ENCODE data around the gene SCAF8.

SCAF8 gene

DNA sequence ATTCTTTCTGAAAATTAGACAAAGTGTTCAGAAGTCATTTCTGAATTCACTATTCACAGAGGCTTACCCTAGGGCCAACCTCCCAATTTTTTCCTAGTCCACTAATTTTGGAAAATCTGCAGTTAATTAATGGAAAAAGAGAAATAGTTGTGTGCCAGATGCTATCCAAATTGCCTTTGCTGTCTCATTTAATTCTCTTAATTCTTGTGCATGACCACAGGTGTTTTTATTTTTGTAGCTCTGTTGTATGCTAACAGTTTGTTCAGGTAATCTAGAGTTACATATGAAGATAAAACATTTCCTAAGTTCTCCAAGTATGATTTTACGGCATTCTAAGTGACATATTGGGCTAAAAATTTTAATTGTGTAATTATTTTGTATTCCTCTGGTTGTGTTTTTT, 96.8 kb downstream of the SCAF8 start:
- Histone ChIP-seq H3K9me3 (no peaks in the 10 kb centered on the region), H3K36me3 (peaks cover 73% of the 10 kb centered on the region), H3K27me3 (no peaks in the 10 kb centered on the region), H3K27ac (no peak overlapping the region), H3K4me1 (ENCODE audit: control insufficient read depth in 1 of 2, insufficient read depth in 1 of 2, low read depth in 1 of 2, low read length in 1 of 2) (no peaks in the 10 kb centered on the region), H3K4me3 (ENCODE audit: low read depth in 1 of 2, low read length in 1 of 2) (no peak overlapping the region)
- no peak for TF ChIP-seq CTCF (IDR thresholded peaks at IDR 0.05)

DNA sequence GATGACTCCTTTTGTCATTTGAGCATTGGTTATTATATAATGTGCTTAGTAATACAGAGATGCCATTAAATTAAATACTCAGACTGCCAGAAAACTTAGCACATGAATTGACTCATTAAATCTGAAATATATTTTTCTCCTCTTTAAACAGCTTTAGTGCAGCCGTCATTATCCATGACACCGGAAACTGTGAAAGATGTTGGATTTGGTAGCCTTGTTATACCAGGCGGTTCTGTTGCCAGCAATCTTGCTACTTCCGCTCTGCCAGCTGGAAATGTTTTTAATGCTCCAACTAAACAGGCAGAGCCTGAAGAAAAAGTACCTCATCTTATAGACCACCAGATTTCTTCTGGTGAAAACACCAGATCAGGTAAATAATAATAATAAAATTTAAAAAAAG, 97.6 kb downstream of the SCAF8 start:
- no peak for TF ChIP-seq CTCF (IDR thresholded peaks at IDR 0.05)
- no peaks in the 10 kb centered on the region for H3K27me3 ChIP-seq
- no peaks in the 10 kb centered on the region for H3K4me1 ChIP-seq (ENCODE audit: control insufficient read depth in 1 of 2, insufficient read depth in 1 of 2, low read depth in 1 of 2, low read length in 1 of 2)
- H3K27ac ChIP-seq = no peak overlapping the region
- H3K36me3 ChIP-seq = peaks cover 67% of the 10 kb centered on the region
- H3K9me3 ChIP-seq = no peaks in the 10 kb centered on the region
- H3K4me3 ChIP-seq (ENCODE audit: low read depth in 1 of 2, low read length in 1 of 2) = no peak overlapping the region

DNA sequence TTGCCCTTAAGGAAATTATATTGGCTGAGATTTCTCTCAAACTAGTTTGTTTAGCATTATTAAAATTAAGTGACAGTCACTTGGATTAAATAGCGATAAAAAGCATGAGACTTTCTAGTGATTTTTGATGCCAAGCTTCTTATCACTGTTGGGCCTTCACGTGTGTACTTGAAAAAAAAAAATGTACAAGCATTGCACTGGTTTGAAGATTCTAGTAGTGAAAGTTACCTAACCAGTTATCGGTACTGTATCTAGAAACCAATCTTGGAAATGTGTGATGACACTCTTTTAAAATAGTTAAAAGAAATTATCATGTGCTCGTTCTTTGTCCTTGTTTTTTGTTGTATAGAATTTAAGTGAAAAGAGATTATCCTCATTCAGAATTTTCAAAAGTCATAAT, 102.1 kb downstream of the SCAF8 start:
- H3K27ac ChIP-seq = no peak overlapping the region
- H3K4me3 ChIP-seq (ENCODE audit: low read depth in 1 of 2, low read length in 1 of 2) = no peak overlapping the region
- H3K9me3 ChIP-seq = no peaks in the 10 kb centered on the region
- no peaks in the 10 kb centered on the region for H3K4me1 ChIP-seq (ENCODE audit: control insufficient read depth in 1 of 2, insufficient read depth in 1 of 2, low read depth in 1 of 2, low read length in 1 of 2)
- no peak for TF ChIP-seq CTCF (IDR thresholded peaks at IDR 0.05)
- peaks cover 38% of the 10 kb centered on the region for H3K36me3 ChIP-seq
- H3K27me3 ChIP-seq = no peaks in the 10 kb centered on the region

DNA sequence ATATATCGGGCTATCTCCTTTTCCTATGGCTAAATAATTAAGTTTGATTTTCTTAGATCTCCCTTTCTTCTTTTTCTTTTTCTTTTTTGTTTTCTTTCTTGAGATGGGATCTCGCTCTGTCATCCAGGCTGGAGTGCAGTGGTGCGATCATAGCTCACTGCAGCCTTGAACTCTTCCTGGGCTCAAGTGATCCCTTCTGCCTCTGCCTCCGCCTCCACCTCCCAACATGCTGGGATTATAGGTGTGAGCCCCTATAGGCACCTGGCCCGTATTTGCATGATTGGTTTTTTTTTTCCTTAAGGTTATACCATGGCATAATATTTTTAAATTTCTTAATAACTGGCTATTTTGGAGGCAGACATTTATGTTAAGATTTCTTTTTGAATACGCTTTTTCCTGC, 106.3 kb downstream of the SCAF8 start:
- Histone ChIP-seq H3K36me3 (peaks cover under 1% of the 10 kb centered on the region), H3K9me3 (no peaks in the 10 kb centered on the region), H3K27ac (no peak overlapping the region), H3K4me3 (ENCODE audit: low read depth in 1 of 2, low read length in 1 of 2) (no peak overlapping the region), H3K4me1 (ENCODE audit: control insufficient read depth in 1 of 2, insufficient read depth in 1 of 2, low read depth in 1 of 2, low read length in 1 of 2) (no peaks in the 10 kb centered on the region), H3K27me3 (no peaks in the 10 kb centered on the region)
- no peak for TF ChIP-seq CTCF (IDR thresholded peaks at IDR 0.05)

GRCh38 chr6:154840363-154840762, 107.1 kb downstream of the SCAF8 start:
- Histone ChIP-seq H3K4me1 (ENCODE audit: control insufficient read depth in 1 of 2, insufficient read depth in 1 of 2, low read depth in 1 of 2, low read length in 1 of 2) (no peaks in the 10 kb centered on the region), H3K4me3 (ENCODE audit: low read depth in 1 of 2, low read length in 1 of 2) (no peak overlapping the region), H3K36me3 (peaks cover 3% of the 10 kb centered on the region), H3K9me3 (no peaks in the 10 kb centered on the region), H3K27ac (no peak overlapping the region), H3K27me3 (no peaks in the 10 kb centered on the region)
- no peak for TF ChIP-seq CTCF (IDR thresholded peaks at IDR 0.05)

DNA sequence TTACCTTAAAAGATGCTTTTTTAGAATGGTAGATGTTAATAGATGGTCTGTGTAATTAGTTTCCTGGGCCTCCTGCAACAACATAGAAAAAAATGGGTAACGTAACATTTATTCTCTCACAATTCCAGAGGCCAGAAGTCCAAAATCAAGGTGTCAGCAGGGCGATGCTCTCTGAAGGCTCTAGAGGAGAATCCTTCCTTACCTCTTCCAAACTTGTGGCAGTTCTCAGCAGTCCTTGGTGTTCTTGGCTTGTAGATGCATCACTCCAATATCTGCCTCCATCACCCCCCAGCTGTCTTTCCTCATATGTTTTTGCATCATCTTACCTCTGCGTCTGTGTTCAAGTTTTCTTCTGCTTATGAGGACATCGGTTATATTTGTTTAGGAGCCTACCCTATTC, 107.9 kb downstream of the SCAF8 start:
- no peak overlapping the region for H3K4me3 ChIP-seq (ENCODE audit: low read depth in 1 of 2, low read length in 1 of 2)
- no peaks in the 10 kb centered on the region for H3K27me3 ChIP-seq
- H3K27ac ChIP-seq = no peak overlapping the region
- no peaks in the 10 kb centered on the region for H3K9me3 ChIP-seq
- H3K36me3 ChIP-seq = peaks cover 8% of the 10 kb centered on the region
- TF ChIP-seq CTCF (IDR thresholded peaks at IDR 0.05) = no peak
- H3K4me1 ChIP-seq (ENCODE audit: control insufficient read depth in 1 of 2, insufficient read depth in 1 of 2, low read depth in 1 of 2, low read length in 1 of 2) = no peaks in the 10 kb centered on the region
